HUDEP-2 (cell line): ENCODE results near the gene SCG3.

ENCODE experiments used
- DNase-seq, 76 experiments: peaks; one replicate each; lab custom pipeline; 2025; ENCODE audit not compliant: unreplicated experiment in 76 of 76; lab: John Stamatoyannopoulos, UW

SCG3 gene

GRCh38 chr15:51677452-51677851 lies 3.9 kb upstream of the SCG3 start:
- no peak for DNase-seq

DNA sequence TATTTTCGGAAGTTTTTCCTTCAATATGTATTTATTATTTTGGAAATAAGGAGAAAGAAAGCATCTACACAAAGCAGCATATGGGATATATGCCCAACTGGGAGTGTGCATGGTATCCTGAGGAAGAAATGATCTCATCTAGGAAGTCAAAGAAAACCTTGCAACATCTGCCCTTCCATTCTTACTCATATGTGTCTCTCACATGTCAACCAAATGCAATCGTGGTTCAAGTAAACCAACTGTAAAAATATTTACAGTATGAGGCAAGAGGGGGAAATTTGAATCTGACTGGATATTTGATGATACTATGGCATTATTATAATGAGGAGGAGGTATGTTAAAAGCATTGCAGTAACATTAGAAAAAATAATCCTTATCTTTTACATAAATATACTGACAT lies 3.2 kb upstream of the SCG3 start:
- DNase-seq, result no peak

DNA sequence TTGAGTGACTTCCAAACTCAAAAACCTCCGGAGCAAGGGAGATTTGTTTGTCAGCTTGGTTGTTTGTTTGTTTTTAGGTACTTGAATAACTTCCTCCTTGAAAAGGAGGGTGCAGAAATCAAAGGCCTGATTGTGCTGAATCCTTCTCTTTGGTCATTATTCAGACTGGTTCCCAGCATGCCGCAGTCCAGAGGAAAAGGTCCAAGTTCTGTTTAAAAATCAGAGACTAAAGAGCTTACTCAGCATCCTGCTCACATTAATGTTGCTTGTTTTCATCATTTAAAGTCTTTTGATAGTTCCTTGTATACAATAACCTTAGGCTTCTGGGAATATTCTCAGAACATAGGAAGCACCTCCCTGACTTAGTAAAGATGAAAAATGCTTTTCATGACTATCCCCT lies 982 bp upstream of the SCG3 start:
- DNase-seq, result no peak

DNA sequence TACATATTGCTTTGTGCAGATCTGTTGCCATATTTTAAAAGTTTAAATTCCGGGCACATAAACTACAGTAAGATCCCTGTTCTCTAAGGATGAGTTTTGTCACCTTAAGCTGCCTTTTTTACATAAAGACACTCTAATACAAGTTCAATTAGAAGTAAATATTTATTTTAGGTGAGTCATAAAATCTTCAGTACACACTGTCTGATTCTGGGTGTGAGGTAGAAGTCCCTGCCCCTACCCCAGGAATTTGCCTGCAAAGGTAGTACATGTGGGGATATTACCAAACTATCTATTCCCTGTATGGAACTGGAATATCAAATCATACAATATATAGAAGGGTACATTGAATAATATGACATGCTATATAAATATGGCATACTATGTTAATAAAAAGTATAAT lies 6.3 kb downstream of the SCG3 start:
- no peak for DNase-seq

- no peak for DNase-seq
These were observed 7.6 kb downstream of the SCG3 start for GRCh38 chr15:51688863-51689262.

DNA sequence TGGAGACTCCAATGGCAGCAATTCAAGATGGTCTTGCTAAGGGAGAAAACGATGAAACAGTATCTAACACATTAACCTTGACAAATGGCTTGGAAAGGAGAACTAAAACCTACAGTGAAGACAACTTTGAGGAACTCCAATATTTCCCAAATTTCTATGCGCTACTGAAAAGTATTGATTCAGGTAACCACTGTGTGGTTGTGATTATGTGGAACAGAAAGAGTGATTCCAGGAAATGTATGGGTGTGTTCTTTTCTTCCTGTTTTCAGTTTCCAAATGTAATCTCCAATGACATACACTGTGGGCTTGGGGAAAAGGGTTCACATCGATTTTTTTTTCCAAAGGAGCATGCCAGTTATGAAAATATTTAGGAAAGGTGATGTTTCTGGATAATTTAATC lies 10.9 kb downstream of the SCG3 start:
- no peak for DNase-seq

DNA sequence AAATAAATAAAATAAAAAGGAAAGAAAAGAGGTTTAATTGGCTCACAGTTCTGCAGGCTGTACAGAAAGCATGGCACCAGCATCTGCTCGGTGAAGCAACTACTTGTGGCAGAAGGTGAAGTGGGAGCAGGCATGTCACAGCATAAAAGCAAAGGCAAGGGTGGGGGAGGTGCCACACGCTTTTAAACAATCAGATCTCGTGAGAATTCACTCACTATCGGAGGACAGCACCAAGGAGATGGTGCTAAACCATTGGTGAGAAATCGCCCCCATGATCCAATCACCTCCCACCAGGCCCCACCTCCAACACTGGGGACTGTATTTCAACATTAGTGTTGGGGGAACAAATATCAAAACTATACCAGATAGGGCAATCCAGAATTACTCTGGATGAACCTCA lies 15.3 kb downstream of the SCG3 start:
- DNase-seq, result no peak

- no peak for DNase-seq
These were observed 15.9 kb downstream of the SCG3 start for GRCh38 chr15:51697163-51697562.

DNA sequence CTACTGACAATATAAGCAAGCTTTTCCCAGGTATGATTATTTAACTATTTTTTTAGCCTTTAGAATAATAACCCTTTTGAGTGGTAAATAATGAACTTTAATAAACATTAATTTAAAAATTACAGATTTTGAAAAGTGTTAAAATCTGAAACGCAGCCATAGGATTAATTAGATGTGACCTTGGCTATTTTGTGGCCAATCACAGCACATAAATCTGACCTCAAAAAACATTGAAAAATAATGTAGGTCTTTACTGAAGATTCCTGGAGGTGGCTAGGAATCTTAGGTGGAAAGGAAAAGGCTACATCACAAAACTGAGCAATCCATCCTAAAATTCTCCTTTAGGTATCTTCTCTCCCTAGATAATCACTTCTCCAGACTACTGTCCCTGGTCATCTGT lies 18.1 kb downstream of the SCG3 start:
- no peak for DNase-seq

- peak in 11 of 76 experiments; percentile 5 to 42 (median 20) for DNase-seq
These were observed 21.4 kb downstream of the SCG3 start for GRCh38 chr15:51702710-51703109.

DNA sequence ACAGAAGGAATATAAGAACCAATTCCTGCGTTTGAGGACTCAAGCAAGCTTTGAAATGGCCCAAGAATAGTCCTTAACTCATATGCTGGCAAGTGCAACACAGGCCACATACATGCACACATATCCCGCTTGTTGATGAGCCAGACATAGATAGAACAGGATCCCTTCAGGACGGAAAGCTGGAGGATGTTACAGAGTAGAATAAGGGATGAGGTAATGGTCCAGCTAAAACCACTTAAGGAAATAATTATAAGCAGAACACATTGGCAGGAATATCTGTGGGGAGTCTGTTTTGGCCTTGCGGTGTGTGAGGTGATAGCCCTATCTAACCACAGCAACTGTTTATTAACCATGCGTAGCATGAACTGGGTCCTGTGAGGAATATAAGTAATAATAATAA lies 25.0 kb downstream of the SCG3 start:
- no peak for DNase-seq

DNA sequence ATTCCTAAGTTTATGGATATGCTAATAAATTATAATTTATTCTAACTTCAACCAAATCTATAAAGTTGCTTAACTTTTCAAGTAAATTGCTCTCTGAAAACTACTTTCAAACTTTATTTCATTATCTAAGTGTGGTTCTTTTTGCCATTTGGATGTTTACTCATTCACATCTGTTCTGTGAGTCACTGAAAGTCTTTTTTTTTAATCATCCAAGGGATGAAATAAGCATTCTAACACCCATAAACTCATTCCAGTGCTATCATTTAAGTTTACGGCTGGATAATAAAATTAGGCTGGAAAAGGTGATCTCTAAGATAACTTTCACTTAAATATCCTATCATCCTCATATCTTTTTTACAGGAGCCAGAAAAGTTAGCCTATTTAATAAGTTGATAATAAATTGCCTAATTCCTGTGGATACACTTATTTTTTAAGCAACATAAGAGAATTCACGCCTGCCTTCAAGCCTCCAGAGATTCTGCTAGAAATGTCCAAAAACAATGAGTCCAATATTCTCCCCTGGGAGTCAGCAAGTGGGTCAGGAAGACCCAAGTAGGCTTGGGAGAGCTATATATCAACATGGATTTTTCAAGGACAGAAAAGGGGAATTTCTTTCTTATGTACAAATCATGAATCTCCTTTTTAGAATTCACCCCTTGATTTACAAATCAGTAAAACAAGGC lies 25.8 kb downstream of the SCG3 start:
- no peak for DNase-seq

DNA sequence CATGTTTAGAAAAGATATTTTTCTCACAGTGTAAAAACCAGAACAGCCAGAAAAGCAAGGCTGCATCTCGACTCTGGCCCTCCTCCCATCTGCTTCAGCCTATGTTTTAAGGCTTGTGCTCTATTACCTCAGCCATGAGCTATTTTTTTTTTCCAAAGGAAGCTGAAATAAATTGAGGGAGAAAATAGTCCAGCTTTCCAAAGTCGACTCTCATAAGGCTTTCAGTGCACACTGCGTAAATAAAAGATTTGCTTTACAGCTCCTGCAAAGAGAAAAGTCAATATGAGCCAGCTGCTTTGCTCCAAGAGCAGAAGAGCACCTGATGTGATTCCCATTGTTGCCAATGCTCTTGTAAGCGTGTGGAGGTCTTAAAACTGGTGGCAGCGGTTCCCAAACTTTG lies 26.7 kb downstream of the SCG3 start:
- no peak for DNase-seq

GRCh38 chr15:51709031-51709430 lies 27.7 kb downstream of the SCG3 start:
- DNase-seq, result no peak

DNA sequence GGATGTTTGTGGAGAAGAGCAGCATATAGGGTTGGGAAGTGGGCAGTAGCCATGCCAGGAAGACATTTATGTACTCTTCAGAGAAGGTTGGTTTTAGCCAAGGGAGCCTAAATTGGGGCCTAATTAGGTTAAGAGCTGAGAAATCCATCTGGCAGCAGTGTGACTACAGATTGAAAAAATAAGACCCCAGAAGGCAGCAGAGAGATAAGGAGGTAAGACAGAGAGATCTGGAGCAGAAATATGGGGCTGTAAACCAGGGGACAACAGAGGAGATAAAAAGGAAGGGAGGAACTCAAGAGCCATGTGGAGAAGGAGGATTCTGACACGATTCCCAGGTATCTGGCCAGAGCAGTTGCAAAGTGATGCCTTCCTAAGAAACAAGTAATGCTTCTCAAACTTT lies 32.9 kb downstream of the SCG3 start:
- no peak for DNase-seq

DNA sequence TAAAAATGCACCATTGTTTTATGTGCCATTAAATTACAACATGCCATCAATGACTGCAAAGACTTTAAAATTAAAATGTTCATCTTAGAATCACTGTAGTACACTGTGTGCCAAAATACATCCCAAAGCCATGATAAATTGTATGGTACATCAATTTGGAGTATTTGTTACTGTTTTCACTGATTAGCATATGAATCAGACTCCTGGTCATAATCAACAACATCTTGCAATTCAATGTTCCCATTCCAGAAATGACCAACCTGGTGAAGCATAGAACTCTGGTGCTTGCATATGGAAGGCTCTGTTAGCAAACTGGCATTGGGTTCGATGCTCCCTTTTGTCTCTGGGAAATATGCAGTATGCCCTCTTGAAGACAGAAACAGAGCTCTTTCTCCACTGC lies 33.6 kb downstream of the SCG3 start:
- no peak for DNase-seq

DNA sequence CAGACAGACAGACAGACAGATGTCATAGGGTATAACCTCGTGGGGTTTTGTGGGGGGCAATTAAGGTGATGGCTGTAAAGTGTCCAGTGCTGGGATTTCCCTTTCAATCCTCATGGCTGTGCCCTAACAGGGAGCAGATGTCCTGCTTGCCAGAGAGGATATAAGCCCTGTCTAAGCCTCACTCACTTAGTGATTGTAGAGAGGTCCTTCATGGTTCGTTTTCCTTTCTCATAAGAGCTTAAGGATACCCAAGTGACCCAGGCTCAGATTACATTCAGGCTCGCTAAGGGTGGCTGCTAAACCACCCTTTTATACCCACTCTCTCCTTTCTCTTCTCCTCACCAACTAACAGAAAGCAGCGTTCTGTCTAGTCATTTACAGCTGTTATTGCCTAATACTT lies 36.9 kb downstream of the SCG3 start:
- no peak for DNase-seq

DNA sequence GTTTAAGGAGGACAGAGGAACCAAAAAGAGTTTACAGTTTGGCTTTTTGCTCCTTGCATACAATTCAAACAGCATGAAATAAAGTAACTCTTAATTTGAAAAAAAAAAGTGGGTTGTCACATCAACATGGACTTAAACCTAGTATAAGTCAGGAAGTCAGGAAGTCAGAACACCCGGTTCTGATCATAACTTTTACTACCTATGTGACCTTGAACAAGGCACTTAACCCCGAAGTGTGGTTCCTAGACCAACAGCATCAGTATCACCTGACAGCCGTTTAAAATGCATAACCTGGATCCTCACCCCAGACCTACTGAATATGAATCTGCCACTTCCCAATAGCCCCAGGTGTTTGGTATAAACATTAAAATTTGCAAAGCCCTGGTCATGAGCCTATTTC lies 37.4 kb downstream of the SCG3 start:
- no peak for DNase-seq

DNA sequence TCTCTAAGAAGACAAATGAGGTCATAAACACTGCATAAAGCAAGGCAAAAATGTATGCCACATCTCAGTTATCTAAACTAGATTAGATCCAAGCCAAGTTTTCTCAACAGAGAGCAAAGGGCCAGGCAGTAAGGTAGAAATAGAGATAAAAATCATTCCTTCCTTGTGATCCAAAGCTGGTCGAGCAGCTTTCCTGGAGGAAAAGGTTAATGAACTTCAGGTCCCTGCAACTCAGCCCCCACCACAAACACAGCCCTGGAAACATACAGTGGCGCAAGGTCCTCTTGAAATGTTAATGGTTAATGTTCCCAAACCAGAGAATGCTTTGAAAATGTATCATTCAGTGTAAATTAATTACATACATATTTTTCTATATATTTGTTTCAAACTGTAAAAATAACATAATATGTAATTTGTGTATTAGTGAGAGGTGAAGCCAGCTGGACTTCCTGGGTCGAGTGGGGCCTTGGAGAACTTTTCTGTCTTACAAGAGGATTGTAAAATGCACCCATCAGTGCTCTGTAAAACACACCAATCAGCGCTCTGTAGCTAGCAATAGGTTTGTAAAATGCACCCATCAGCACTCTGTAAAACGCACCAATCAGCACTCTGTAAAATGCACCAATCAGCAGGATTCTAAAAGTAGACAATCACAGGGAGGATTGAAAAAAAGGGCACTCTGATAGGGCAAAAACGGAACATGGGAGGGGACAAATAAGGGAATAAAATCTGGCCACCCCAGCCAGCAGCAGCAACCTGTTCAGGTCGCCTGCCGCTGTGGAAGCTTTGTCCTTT lies 39.1 kb downstream of the SCG3 start:
- DNase-seq, result no peak

DNA sequence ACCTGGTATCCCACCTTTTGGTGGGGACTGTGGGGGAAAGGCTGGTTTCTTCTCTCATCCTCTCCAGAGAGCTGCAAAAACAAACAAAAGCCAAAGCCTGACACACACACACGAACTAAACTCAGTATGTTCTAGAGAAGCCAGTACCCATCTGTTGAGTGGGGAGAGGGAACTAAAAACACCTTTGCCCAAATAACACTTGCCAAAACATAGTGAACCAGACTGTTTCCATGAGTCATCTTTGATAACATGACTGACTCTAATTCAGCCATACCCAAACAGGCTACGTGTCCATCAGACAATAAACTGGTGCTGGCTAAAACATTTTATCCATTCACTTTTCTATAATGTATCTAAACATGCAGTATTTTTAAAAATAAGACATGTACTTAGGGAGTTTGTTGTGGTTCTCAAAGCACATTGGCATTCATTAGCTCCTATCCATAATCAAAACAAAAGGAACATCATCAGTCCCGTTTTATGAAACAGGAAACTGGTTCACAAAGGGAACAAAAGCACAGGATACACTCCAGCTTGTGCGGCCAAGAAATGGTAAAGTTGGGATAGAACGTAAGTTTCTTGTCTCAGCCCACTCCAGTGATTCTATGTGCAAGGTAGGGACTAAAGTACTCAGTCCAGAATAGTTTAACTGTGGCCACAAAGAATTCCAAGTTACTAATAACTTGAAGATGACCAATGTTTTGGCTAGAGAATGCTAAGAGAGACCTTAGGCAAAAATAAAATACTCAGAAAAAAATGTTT lies 40.1 kb downstream of the SCG3 start:
- DNase-seq, result peak in 2 of 76 experiments; percentile 11 to 38

DNA sequence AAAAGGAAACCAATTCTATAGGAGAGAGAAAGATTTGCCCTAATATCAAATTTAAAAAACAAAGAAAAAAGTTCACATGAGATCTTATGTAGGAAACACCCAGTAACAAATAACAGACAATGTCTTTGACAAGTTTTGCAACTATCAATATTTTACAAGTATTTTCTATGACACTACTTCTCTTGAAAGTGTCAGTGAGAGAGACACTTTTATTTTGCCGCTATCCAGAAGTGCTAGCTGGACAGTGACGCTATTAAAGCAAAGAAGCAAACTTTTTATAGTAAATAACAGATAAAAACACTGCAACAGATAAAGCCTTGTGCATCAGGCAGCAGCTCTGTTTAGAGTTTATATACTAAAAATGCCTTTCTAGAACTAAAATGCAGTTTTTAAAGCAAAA lies 42.9 kb downstream of the SCG3 start:
- no peak for DNase-seq

GRCh38 chr15:51724673-51725072 lies 43.4 kb downstream of the SCG3 start:
- no peak for DNase-seq
